IPS DF 4.7 (cell line): ENCODE measurements around the gene RBM47.
"Not testable (repeated sequence)": the region's sequence is repeated elsewhere in the genome, so short reads cannot be mapped to it uniquely, and the experiment has no call there.

Experiments
- DNase-seq: peaks from one replicate; pipeline ENCODE4 v3.0.0-alpha.2; 2013; ENCODE audit warnings: low spot score; ENCODE audit errors: extremely low read depth

The RBM47 gene

GRCh38 chr4:40540800-40541199, 88.9 kb downstream of the RBM47 start:
- no peak for DNase-seq

GRCh38 chr4:40536032-40536431, 93.6 kb downstream of the RBM47 start:
- DNase-seq: no peak

GRCh38 chr4:40531636-40532023, 98.0 kb downstream of the RBM47 start:
- DNase-seq: no peak

GRCh38 chr4:40530961-40531635, 98.6 kb downstream of the RBM47 start:
- no peak for DNase-seq

GRCh38 chr4:40526741-40527140, 102.9 kb downstream of the RBM47 start:
- DNase-seq: no peak

GRCh38 chr4:40525752-40526598, 103.7 kb downstream of the RBM47 start:
- peak; percentile 19 for DNase-seq

GRCh38 chr4:40524366-40525041, 105.2 kb downstream of the RBM47 start:
- DNase-seq: no peak

- DNase-seq: no peak
Measured at GRCh38 chr4:40523581-40523980, 106.1 kb downstream of the RBM47 start.

- DNase-seq: no peak
Measured at GRCh38 chr4:40521957-40522356, 107.7 kb downstream of the RBM47 start.

- DNase-seq: no peak
Measured at GRCh38 chr4:40520533-40520932, 109.1 kb downstream of the RBM47 start.

GRCh38 chr4:40517081-40517480, 112.6 kb downstream of the RBM47 start:
- not testable (repeated sequence) for DNase-seq

GRCh38 chr4:40516651-40517050, 113.0 kb downstream of the RBM47 start:
- peak; percentile 11 for DNase-seq

- no peak for DNase-seq
Measured at GRCh38 chr4:40515398-40516293, 114.0 kb downstream of the RBM47 start.

GRCh38 chr4:40515037-40515397, 114.6 kb downstream of the RBM47 start:
- no peak for DNase-seq

- DNase-seq: no peak
Measured at GRCh38 chr4:40514497-40514951, 115.1 kb downstream of the RBM47 start.

GRCh38 chr4:40511036-40511614, 118.5 kb downstream of the RBM47 start:
- no peak for DNase-seq

GRCh38 chr4:40507977-40508376, 121.7 kb downstream of the RBM47 start:
- DNase-seq: no peak

- DNase-seq: no peak
Measured at GRCh38 chr4:40506492-40506891, 123.2 kb downstream of the RBM47 start.

GRCh38 chr4:40506066-40506465, 123.6 kb downstream of the RBM47 start:
- no peak for DNase-seq

- no peak for DNase-seq
Measured at GRCh38 chr4:40502934-40503333, 126.7 kb downstream of the RBM47 start.

- DNase-seq: no peak
Measured at GRCh38 chr4:40502220-40502619, 127.4 kb downstream of the RBM47 start.
